Measurements from ENCODE around the gene USP54. TPM values are rescaled to one million over a fixed set of nuclear protein-coding genes. Genes with fewer than 3 reads are reported as not detected.

USP54 gene
- total and polyA plus RNA-seq, 2 of the 13 experiments (the other 11 are each of a cell fraction or from before 2014, with no cell fraction given), result 18.1 to 25.0 TPM

GRCh38 chr10:73625884-73626752, 35.0 kb upstream of the USP54 start (continued):
- TF ChIP-seq ETV5 (CRISPR knock-in tag; IDR thresholded peaks at IDR 0.05; ENCODE audit: borderline replicate concordance) (no peak), ZNF749 (CRISPR knock-in tag; IDR thresholded peaks at IDR 0.05; ENCODE audit: borderline replicate concordance) (no peak), KDM5A (IDR thresholded peaks at IDR 0.05; ENCODE audit: borderline replicate concordance, low read length) (peak; percentile 95), FIP1L1 (IDR thresholded peaks at IDR 0.05; ENCODE audit: borderline replicate concordance, insufficient read depth, low read depth, low read length) (no peak), ZXDC (CRISPR knock-in tag; IDR thresholded peaks at IDR 0.05) (no peak), ZNF432 (CRISPR knock-in tag; IDR thresholded peaks at IDR 0.05; ENCODE audit: borderline replicate concordance) (no peak), RFXAP (CRISPR knock-in tag; IDR thresholded peaks at IDR 0.05; ENCODE audit: borderline replicate concordance) (no peak), SOX5 (CRISPR knock-in tag; IDR thresholded peaks at IDR 0.05; ENCODE audit: borderline replicate concordance) (no peak), DNMT3B (CRISPR knock-in tag; conservative IDR thresholded peaks at IDR 0.05) (no peak), TOE1 (CRISPR knock-in tag; IDR thresholded peaks at IDR 0.05) (no peak), RARA (CRISPR knock-in tag; IDR thresholded peaks at IDR 0.05) (0 out of 2 replicates have a peak, but pooled peaks have one; percentile 26), YEATS2 (CRISPR knock-in tag; IDR thresholded peaks at IDR 0.05; ENCODE audit: borderline replicate concordance) (peak; percentile 91), RFX3 (CRISPR knock-in tag; IDR thresholded peaks at IDR 0.05) (peak; percentile 89), HNRNPLL (IDR thresholded peaks at IDR 0.05; ENCODE audit: low read depth, low read length, poor library complexity, severe bottlenecking) (no peak), KDM2A (CRISPR knock-in tag; IDR thresholded peaks at IDR 0.05; ENCODE audit: borderline replicate concordance, low read depth) (peak; percentile 66), ZNF557 (CRISPR knock-in tag; IDR thresholded peaks at IDR 0.05) (no peak), SP140L (CRISPR knock-in tag; IDR thresholded peaks at IDR 0.05; ENCODE audit: borderline replicate concordance) (no peak), NAIF1 (CRISPR knock-in tag; IDR thresholded peaks at IDR 0.05; ENCODE audit: borderline replicate concordance) (no peak), IRX3 (CRISPR knock-in tag; IDR thresholded peaks at IDR 0.05; ENCODE audit: borderline replicate concordance, low read depth) (peak; percentile 68; the same call in 1 of the 2 replicates), THAP8 (CRISPR knock-in tag; IDR thresholded peaks at IDR 0.05; ENCODE audit: borderline replicate concordance) (no peak), TMF1 (CRISPR knock-in tag; IDR thresholded peaks at IDR 0.05; ENCODE audit: low read depth) (no peak), TAF1 (CRISPR knock-in tag; IDR thresholded peaks at IDR 0.05) (peak; percentile 88), HOXD1 (CRISPR knock-in tag; IDR thresholded peaks at IDR 0.05) (no peak), FUBP1 (CRISPR knock-in tag; IDR thresholded peaks at IDR 0.05; ENCODE audit: borderline replicate concordance) (no peak)
